D721Med (cell line): Measurements from ENCODE around the gene EIF5.

Experiments used
- DNase-seq: peaks from one replicate; pipeline ENCODE4 v3.0.0; 2011; ENCODE audit warnings: low spot score; ENCODE audit not compliant: insufficient read length
- FAIRE-seq: peaks from 2 replicates; lab custom pipeline; 2011; peaks lifted over from hg19 to GRCh38; lab: Jason Lieb, UNC
- CTCF ChIP-seq: IDR thresholded peaks from 2 replicates; pipeline ENCODE4 v1.5.1; 2012; ENCODE audit warnings: mild to moderate bottlenecking, control low read depth; ENCODE audit not compliant: insufficient read depth; ENCODE audit errors: missing control alignments

Gene EIF5

GRCh38 chr14:103296987-103297386 lies 37.0 kb upstream of the EIF5 start:
- peak; percentile 12 for TF ChIP-seq CTCF
- FAIRE-seq (no peak), DNase-seq (no peak)

GRCh38 chr14:103298620-103299019 lies 35.4 kb upstream of the EIF5 start:
- FAIRE-seq, result no peak
- no peak for DNase-seq
- TF ChIP-seq CTCF, result no peak

GRCh38 chr14:103301512-103302354 lies 32.3 kb upstream of the EIF5 start:
- TF ChIP-seq CTCF, result no peak
- FAIRE-seq (no peak), DNase-seq (no peak)

- no peak for TF ChIP-seq CTCF
Measured at GRCh38 chr14:103302966-103303365, 31.1 kb upstream of the EIF5 start.

GRCh38 chr14:103304706-103305105 lies 29.3 kb upstream of the EIF5 start:
- no peak for TF ChIP-seq CTCF
- FAIRE-seq (no peak), DNase-seq (no peak)

More at GRCh38 chr14:103302966-103303365, 31.1 kb upstream of the EIF5 start:
- FAIRE-seq (no peak), DNase-seq (no peak)

GRCh38 chr14:103308717-103309616 lies 25.1 kb upstream of the EIF5 start:
- no peak for DNase-seq
- no peak for FAIRE-seq
- no peak for TF ChIP-seq CTCF
